HG02610 (cell line): ENCODE measurements around the gene P2RY2.
"Not testable (repeated sequence)": the region's sequence is repeated elsewhere in the genome, so short reads cannot be mapped to it uniquely, and the experiment has no call there.

Experiments used
- ATAC-seq: cut with Tn5 transposase; IDR thresholded peaks from one replicate; pipeline ENCODE4 v1.9.1; 2021; ENCODE audit warnings: mild to moderate bottlenecking, moderate library complexity; ENCODE audit not compliant: unreplicated experiment

Gene P2RY2

GRCh38 chr11:73226297-73227006 lies 8.4 kb downstream of the P2RY2 start:
- no peak for ATAC-seq

- ATAC-seq: no peak
These were observed 9.6 kb downstream of the P2RY2 start for GRCh38 chr11:73227571-73228211.

- no peak for ATAC-seq
These were observed 10.4 kb downstream of the P2RY2 start for GRCh38 chr11:73228268-73229134.

GRCh38 chr11:73229321-73229895 lies 11.3 kb downstream of the P2RY2 start:
- ATAC-seq: no peak

GRCh38 chr11:73229896-73230875 lies 12.1 kb downstream of the P2RY2 start:
- ATAC-seq: no peak

- no peak for ATAC-seq
These were observed 12.8 kb downstream of the P2RY2 start for GRCh38 chr11:73230931-73231330.

GRCh38 chr11:73232487-73232886 lies 14.4 kb downstream of the P2RY2 start:
- ATAC-seq: not testable (repeated sequence)

GRCh38 chr11:73233211-73233610 lies 15.1 kb downstream of the P2RY2 start:
- ATAC-seq: no peak

GRCh38 chr11:73233692-73234470 lies 15.8 kb downstream of the P2RY2 start:
- ATAC-seq: no peak

- ATAC-seq: no peak
These were observed 16.5 kb downstream of the P2RY2 start for GRCh38 chr11:73234471-73235181.

- ATAC-seq: no peak
These were observed 17.2 kb downstream of the P2RY2 start for GRCh38 chr11:73235236-73235786.

- no peak for ATAC-seq
These were observed 18.2 kb downstream of the P2RY2 start for GRCh38 chr11:73236205-73236765.

- no peak for ATAC-seq
These were observed 18.8 kb downstream of the P2RY2 start for GRCh38 chr11:73236854-73237253.

GRCh38 chr11:73237471-73238290 lies 19.6 kb downstream of the P2RY2 start:
- no peak for ATAC-seq

- no peak for ATAC-seq
These were observed 21.0 kb downstream of the P2RY2 start for GRCh38 chr11:73239111-73239521.

- no peak for ATAC-seq
These were observed 21.6 kb downstream of the P2RY2 start for GRCh38 chr11:73239571-73240189.
